IMR-90 (cell line): Measurements from ENCODE around the gene CLEC3A. TPM values are rescaled to one million over a fixed set of nuclear protein-coding genes. Genes with fewer than 3 reads are reported as not detected.

Experiments
- ATAC-seq: fragments of 200-7000 bp; cut with Tn5 transposase; 2 replicates; pipeline ENCODE4 v1.9.1; 2020; ENCODE audit warnings: low read depth, mild to moderate bottlenecking, moderate library complexity
- BruUV-seq: library from RNA; stranded (reverse); fragments of 400-500 nt; replicated peaks from 2 replicates; lab custom pipeline; 2021; lab: Mats Ljungman, UMichigan
- CTCF ChIA-PET: fragments of 300-600 bp; formaldehyde crosslinking; extraction: SDS; loops from one replicate; lab custom pipeline; 2021; ENCODE audit warnings: antibody characterized with exemption; lab: Yijun Ruan, JAX
- POLR2A ChIA-PET: fragments of 300-600 bp; sonication (Branson Sonifier 250); formaldehyde crosslinking; loops from one replicate; lab custom pipeline; 2022; ENCODE audit warnings: antibody characterized with exemption; ENCODE audit not compliant: unreplicated experiment; lab: Charles Lee
- DNase-seq: peaks from one replicate; pipeline ENCODE4 v3.0.0; 2013
- H2AFZ ChIP-seq: replicated peaks from 2 replicates; pipeline ENCODE3; 2013; ENCODE audit warnings: low read length, mild to moderate bottlenecking; ENCODE audit not compliant: poor library complexity
- H2AK5ac ChIP-seq: 2 replicates; pipeline ENCODE4 v1.6.1; 2013; ENCODE audit warnings: low read depth, low read length, inconsistent platforms
- H2AK9ac ChIP-seq: replicated peaks from 2 replicates; pipeline ENCODE3; 2013; ENCODE audit warnings: mild to moderate bottlenecking, low read depth, low read length, moderate library complexity; ENCODE audit not compliant: poor library complexity
- H2BK120ac ChIP-seq: 2 replicates; pipeline ENCODE4 v1.6.1; 2013; ENCODE audit warnings: low read depth, low read length, inconsistent platforms
- H2BK15ac ChIP-seq: 3 replicates; pipeline ENCODE4 v1.6.1; 2013; ENCODE audit warnings: low read depth, low read length, inconsistent platforms
- H2BK20ac ChIP-seq: 2 replicates; pipeline ENCODE4 v1.6.1; 2013; ENCODE audit warnings: low read depth, mild to moderate bottlenecking, inconsistent platforms, low read length, moderate library complexity
- H2BK5ac ChIP-seq: 2 replicates; pipeline ENCODE4 v1.6.1; 2013; ENCODE audit warnings: mild to moderate bottlenecking, low read depth, low read length, inconsistent platforms; ENCODE audit not compliant: poor library complexity, severe bottlenecking
- H3K14ac ChIP-seq: replicated peaks from 2 replicates; pipeline ENCODE4 v1.6.1; 2013; ENCODE audit warnings: low read depth, low read length, inconsistent platforms
- H3K18ac ChIP-seq: 2 replicates; pipeline ENCODE4 v1.6.1; 2013; ENCODE audit warnings: low read depth, low read length, control low read depth
- H3K23ac ChIP-seq: 2 replicates; pipeline ENCODE4 v1.6.1; 2013; ENCODE audit warnings: low read depth, low read length, inconsistent platforms
- H3K27ac ChIP-seq: 2 replicates; pipeline ENCODE4 v1.5.1; 2013; ENCODE audit warnings: mild to moderate bottlenecking, control low read depth, low read length; ENCODE audit not compliant: insufficient read depth
- H3K27me3 ChIP-seq: 2 replicates; pipeline ENCODE4 v1.6.1; 2013; ENCODE audit warnings: low read length; ENCODE audit not compliant: control insufficient read depth, insufficient read depth
- H3K36me3 ChIP-seq: 2 replicates; pipeline ENCODE4 v1.6.1; 2013; ENCODE audit warnings: low read length, mixed read lengths; ENCODE audit not compliant: control insufficient read depth, insufficient read depth
- H3K4ac ChIP-seq: 2 replicates; pipeline ENCODE4 v1.6.1; 2013; ENCODE audit warnings: low read depth, low read length, inconsistent platforms
- H3K4me1 ChIP-seq: 2 replicates; pipeline ENCODE4 v1.6.1; 2013; ENCODE audit warnings: low read length, mixed read lengths; ENCODE audit not compliant: control insufficient read depth, insufficient read depth
- H3K4me2 ChIP-seq: 2 replicates; pipeline ENCODE4 v1.6.1; 2013; ENCODE audit warnings: low read depth, mild to moderate bottlenecking, control low read depth, low read length, moderate library complexity
- H3K4me3 ChIP-seq: 2 replicates; pipeline ENCODE4 v1.5.1; 2013; ENCODE audit warnings: low read depth, mild to moderate bottlenecking, control low read depth, low read length, moderate library complexity; ENCODE audit not compliant: insufficient read depth
- H3K56ac ChIP-seq: 2 replicates; pipeline ENCODE4 v1.6.1; 2013; ENCODE audit warnings: low read length, inconsistent platforms; ENCODE audit not compliant: insufficient read depth; ENCODE audit errors: extremely low read depth
- H3K79me1 ChIP-seq, 2 experiments: 2 replicates each; pipeline ENCODE4 v1.6.1; 2013; ENCODE audit warnings: low read length in 2 of 2, inconsistent platforms in 1 of 2, low read depth in 1 of 2
- H3K9ac ChIP-seq: 2 replicates; pipeline ENCODE4 v1.6.1; 2013; ENCODE audit warnings: low read depth, low read length, control low read depth
- H3K9me1 ChIP-seq: 2 replicates; pipeline ENCODE4 v1.6.1; 2013; ENCODE audit warnings: low read length, inconsistent platforms; ENCODE audit not compliant: insufficient read depth
- H3K9me3 ChIP-seq: 2 replicates; pipeline ENCODE4 v1.6.1; 2013; ENCODE audit warnings: low read length; ENCODE audit not compliant: control insufficient read depth, insufficient read depth
- H4K20me1 ChIP-seq: 2 replicates; pipeline ENCODE4 v1.6.1; 2013; ENCODE audit warnings: low read length, inconsistent platforms; ENCODE audit not compliant: insufficient read depth
- H4K5ac ChIP-seq: 2 replicates; pipeline ENCODE4 v1.6.1; 2013; ENCODE audit warnings: mild to moderate bottlenecking, low read depth, low read length, control low read depth
- H4K8ac ChIP-seq, 2 experiments: 2 replicates each; pipeline ENCODE4 v1.6.1; 2013; ENCODE audit warnings: low read depth in 2 of 2, low read length in 2 of 2, control low read depth in 1 of 2, inconsistent platforms in 1 of 2
- H4K91ac ChIP-seq: 2 replicates; pipeline ENCODE4 v1.6.1; 2013; ENCODE audit warnings: low read depth, low read length, inconsistent platforms; ENCODE audit not compliant: insufficient read depth
- BHLHE40 ChIP-seq: fragments of 150-350 bp; IDR thresholded peaks from 2 replicates; pipeline ENCODE4 v1.6.1; 2016; ENCODE audit warnings: mild to moderate bottlenecking, low read depth, low read length
- CEBPB ChIP-seq: IDR thresholded peaks from 2 replicates; pipeline ENCODE4 v1.6.1; 2012; ENCODE audit warnings: low read depth, low read length, improper control_type of control experiment
- CHD1 ChIP-seq: IDR thresholded peaks from 2 replicates; pipeline ENCODE4 v1.6.1; 2012; ENCODE audit warnings: low read depth, low read length, improper control_type of control experiment
- CTCF ChIP-seq: conservative IDR thresholded peaks from 2 replicates; pipeline ENCODE4 v1.5.1; 2012; ENCODE audit warnings: mild to moderate bottlenecking, low read depth, low read length, improper control_type of control experiment
- ELK1 ChIP-seq: fragments of 150-350 bp; IDR thresholded peaks from 2 replicates; pipeline ENCODE4 v1.6.1; 2016; ENCODE audit warnings: low read depth, mild to moderate bottlenecking, low read length, moderate library complexity, borderline replicate concordance
- FOS ChIP-seq: fragments of 150-350 bp; IDR thresholded peaks from 2 replicates; pipeline ENCODE4 v1.6.1; 2016; ENCODE audit warnings: low read depth, low read length
- MAFK ChIP-seq: IDR thresholded peaks from 2 replicates; pipeline ENCODE4 v1.6.1; 2012; ENCODE audit warnings: low read depth, low read length, improper control_type of control experiment
- MAZ ChIP-seq: IDR thresholded peaks from 2 replicates; pipeline ENCODE4 v1.6.1; 2012; ENCODE audit warnings: low read depth, mild to moderate bottlenecking, low read length, improper control_type of control experiment, moderate library complexity, borderline replicate concordance
- MXI1 ChIP-seq: IDR thresholded peaks from 2 replicates; pipeline ENCODE4 v1.6.1; 2012; ENCODE audit warnings: low read depth, mild to moderate bottlenecking, low read length, moderate library complexity, borderline replicate concordance
- NFE2L2 ChIP-seq: fragments of 150-350 bp; IDR thresholded peaks from 2 replicates; pipeline ENCODE4 v1.6.1; 2016; ENCODE audit warnings: low read depth, mild to moderate bottlenecking, low read length
- POLR2A ChIP-seq: IDR thresholded peaks from 2 replicates; pipeline ENCODE4 v1.6.1; 2012; ENCODE audit warnings: mild to moderate bottlenecking, low read depth, low read length
- RAD21 ChIP-seq: IDR thresholded peaks from 2 replicates; pipeline ENCODE4 v1.6.1; 2012; ENCODE audit warnings: low read length, improper control_type of control experiment
- RCOR1 ChIP-seq: IDR thresholded peaks from 2 replicates; pipeline ENCODE4 v1.6.1; 2012; ENCODE audit warnings: mild to moderate bottlenecking, low read length, improper control_type of control experiment; ENCODE audit not compliant: insufficient replicate concordance
- RFX5 ChIP-seq: IDR thresholded peaks from 2 replicates; pipeline ENCODE4 v1.8.0; 2012; ENCODE audit warnings: low read depth, mild to moderate bottlenecking, low read length, moderate library complexity
- SMC3 ChIP-seq: fragments of 150-350 bp; IDR thresholded peaks from 2 replicates; pipeline ENCODE4 v1.6.1; 2016; ENCODE audit warnings: low read depth, mild to moderate bottlenecking, antibody characterized with exemption, low read length, moderate library complexity
- USF2 ChIP-seq: fragments of 150-350 bp; IDR thresholded peaks from 2 replicates; pipeline ENCODE4 v1.6.1; 2017; ENCODE audit warnings: mild to moderate bottlenecking, antibody characterized with exemption, low read length, low read depth
- WGBS, 2 experiments: methylation state at CpG; one replicate each; pipeline versions ENCODE4 v1.1.5 to v1.1.7; 2013; ENCODE audit warnings: missing lambda C conversion rate in 2 of 2; ENCODE audit not compliant: insufficient read length in 1 of 2; ENCODE audit errors: extremely low coverage in 2 of 2; 5-methylcytosine and 5-hydroxymethylcytosine counted together
- dilution Hi-C: fragments of 300-500 bp; cut with HindIII; formaldehyde crosslinking; loops from one replicate; pipeline ENCODE4 v1.14.3; 2018; ENCODE audit warnings: low sequenced_read_pairs; ENCODE audit not compliant: unreplicated experiment
- in situ Hi-C: fragments of 300-500 bp; cut with MboI; formaldehyde crosslinking; loops from 3 replicates; pipeline ENCODE4 v1.14.3; 2019; ENCODE audit warnings: low sequenced_read_pairs, inconsistent platforms, mixed read lengths
- intact Hi-C: fragments of 100-400 bp; cut with micrococcal nuclease; formaldehyde crosslinking; loops from 2 replicates; pipeline ENCODE4 v1.10.0; 2022
- polyA plus RNA-seq, 3 experiments: library from polyadenylated mRNA; depleted of rRNA; stranded (reverse); fragments of >200 nt; gene quantifications; 2 replicates each; pipeline ENCODE4 v1.2.3, GENCODE V29; 2012; ENCODE audit warnings: low replicate concordance in 1 of 3
- total RNA-seq: library from RNA; depleted of rRNA; stranded (reverse); fragments of >200 nt; gene quantifications from 2 replicates; pipeline ENCODE4 v1.2.3, GENCODE V29; 2012

The CLEC3A gene
- total and polyA plus RNA-seq, 2 of the 4 experiments (the other 2 are of a cell fraction) = not detected

- Histone ChIP-seq H3K4me3 (no peak overlapping the region), H3K36me3 (no peaks in the 10 kb centered on the region), H3K27ac (no peak overlapping the region), H2BK5ac (no peak overlapping the region), H3K9me1 (no peaks in the 10 kb centered on the region), H3K4me2 (no peak overlapping the region), H2BK120ac (no peak overlapping the region), H3K9ac (no peak overlapping the region), H3K56ac (no peak overlapping the region), H4K5ac (no peak overlapping the region), H3K18ac (no peak overlapping the region), H4K20me1 (no peaks in the 10 kb centered on the region), H2AK9ac (no peak overlapping the region), H2AFZ (no peak overlapping the region), H4K91ac (no peak overlapping the region), H3K23ac (no peak overlapping the region), H2AK5ac (no peak overlapping the region), H3K27me3 (no peaks in the 10 kb centered on the region), H3K9me3 (no peaks in the 10 kb centered on the region), H3K79me1 (no peaks in the 10 kb centered on the region), H2BK20ac (no peak overlapping the region), H3K4me1 (no peaks in the 10 kb centered on the region), H3K14ac (no peak overlapping the region), H2BK15ac (no peak overlapping the region), H3K4ac (no peak overlapping the region), H4K8ac (no peak overlapping the region)
- CTCF ChIA-PET = no interaction called here
- no peak for ATAC-seq
- no CpG with 5 or more reads among the region's 3 CpGs for WGBS, 2 experiments
- in situ Hi-C loops (no loop called here), intact Hi-C loops (no loop called here), dilution Hi-C loops (no loop called here)
- BruUV-seq = no TSS peak
- TF ChIP-seq RAD21 (no peak), BHLHE40 (no peak), SMC3 (no peak), FOS (no peak), MAFK (no peak), NFE2L2 (no peak), USF2 (no peak), MXI1 (no peak), CEBPB (no peak), POLR2A (no peak), ELK1 (no peak), CHD1 (no peak), RCOR1 (no peak), CTCF (no peak), MAZ (no peak), RFX5 (no peak)
- POLR2A ChIA-PET = no interaction called here
- DNase-seq = no peak
Observed at GRCh38 chr16:78075800-78076199, 53.5 kb downstream of the CLEC3A start.
